ENCODE results near the gene IDH3G.

GRCh38 chrX:153820601-153821000, 26.4 kb upstream of the IDH3G start:
- TF ChIP-seq POLR2AphosphoS5 (IDR thresholded peaks at IDR 0.05) = no peak
- TF ChIP-seq CTCF (IDR thresholded peaks at IDR 0.05 in 8 of 11, conservative IDR thresholded peaks at IDR 0.05 in 3 of 11) = no peak
- TF ChIP-seq POLR2A (IDR thresholded peaks at IDR 0.05) = no peak

Data from spleen (tissue), 7 donors.